IMR-90 (cell line): ENCODE measurements around the gene PIK3R5. TPM values are rescaled to one million over a fixed set of nuclear protein-coding genes. Genes with fewer than 3 reads are reported as not detected.

Source experiments
- ATAC-seq: fragments of 200-7000 bp; cut with Tn5 transposase; 2 replicates; pipeline ENCODE4 v1.9.1; 2020; ENCODE audit warnings: low read depth, mild to moderate bottlenecking, moderate library complexity
- BruUV-seq: library from RNA; stranded (reverse); fragments of 400-500 nt; replicated peaks from 2 replicates; lab custom pipeline; 2021; lab: Mats Ljungman, UMichigan
- CTCF ChIA-PET: fragments of 300-600 bp; formaldehyde crosslinking; extraction: SDS; loops from one replicate; lab custom pipeline; 2021; ENCODE audit warnings: antibody characterized with exemption; lab: Yijun Ruan, JAX
- POLR2A ChIA-PET: fragments of 300-600 bp; sonication (Branson Sonifier 250); formaldehyde crosslinking; loops from one replicate; lab custom pipeline; 2022; ENCODE audit warnings: antibody characterized with exemption; ENCODE audit not compliant: unreplicated experiment; lab: Charles Lee
- DNase-seq: peaks from one replicate; pipeline ENCODE4 v3.0.0; 2013
- H2AFZ ChIP-seq: replicated peaks from 2 replicates; pipeline ENCODE3; 2013; ENCODE audit warnings: low read length, mild to moderate bottlenecking; ENCODE audit not compliant: poor library complexity
- H2AK5ac ChIP-seq: 2 replicates; pipeline ENCODE4 v1.6.1; 2013; ENCODE audit warnings: low read depth, low read length, inconsistent platforms
- H2AK9ac ChIP-seq: replicated peaks from 2 replicates; pipeline ENCODE3; 2013; ENCODE audit warnings: mild to moderate bottlenecking, low read depth, low read length, moderate library complexity; ENCODE audit not compliant: poor library complexity
- H2BK120ac ChIP-seq: 2 replicates; pipeline ENCODE4 v1.6.1; 2013; ENCODE audit warnings: low read depth, low read length, inconsistent platforms
- H2BK15ac ChIP-seq: 3 replicates; pipeline ENCODE4 v1.6.1; 2013; ENCODE audit warnings: low read depth, low read length, inconsistent platforms
- H2BK20ac ChIP-seq: 2 replicates; pipeline ENCODE4 v1.6.1; 2013; ENCODE audit warnings: low read depth, mild to moderate bottlenecking, inconsistent platforms, low read length, moderate library complexity
- H2BK5ac ChIP-seq: 2 replicates; pipeline ENCODE4 v1.6.1; 2013; ENCODE audit warnings: mild to moderate bottlenecking, low read depth, low read length, inconsistent platforms; ENCODE audit not compliant: poor library complexity, severe bottlenecking
- H3K14ac ChIP-seq: replicated peaks from 2 replicates; pipeline ENCODE4 v1.6.1; 2013; ENCODE audit warnings: low read depth, low read length, inconsistent platforms
- H3K18ac ChIP-seq: 2 replicates; pipeline ENCODE4 v1.6.1; 2013; ENCODE audit warnings: low read depth, low read length, control low read depth
- H3K23ac ChIP-seq: 2 replicates; pipeline ENCODE4 v1.6.1; 2013; ENCODE audit warnings: low read depth, low read length, inconsistent platforms
- H3K27ac ChIP-seq: 2 replicates; pipeline ENCODE4 v1.5.1; 2013; ENCODE audit warnings: mild to moderate bottlenecking, control low read depth, low read length; ENCODE audit not compliant: insufficient read depth
- H3K27me3 ChIP-seq: 2 replicates; pipeline ENCODE4 v1.6.1; 2013; ENCODE audit warnings: low read length; ENCODE audit not compliant: control insufficient read depth, insufficient read depth
- H3K36me3 ChIP-seq: 2 replicates; pipeline ENCODE4 v1.6.1; 2013; ENCODE audit warnings: low read length, mixed read lengths; ENCODE audit not compliant: control insufficient read depth, insufficient read depth
- H3K4ac ChIP-seq: 2 replicates; pipeline ENCODE4 v1.6.1; 2013; ENCODE audit warnings: low read depth, low read length, inconsistent platforms
- H3K4me1 ChIP-seq: 2 replicates; pipeline ENCODE4 v1.6.1; 2013; ENCODE audit warnings: low read length, mixed read lengths; ENCODE audit not compliant: control insufficient read depth, insufficient read depth
- H3K4me2 ChIP-seq: 2 replicates; pipeline ENCODE4 v1.6.1; 2013; ENCODE audit warnings: low read depth, mild to moderate bottlenecking, control low read depth, low read length, moderate library complexity
- H3K4me3 ChIP-seq: 2 replicates; pipeline ENCODE4 v1.5.1; 2013; ENCODE audit warnings: low read depth, mild to moderate bottlenecking, control low read depth, low read length, moderate library complexity; ENCODE audit not compliant: insufficient read depth
- H3K56ac ChIP-seq: 2 replicates; pipeline ENCODE4 v1.6.1; 2013; ENCODE audit warnings: low read length, inconsistent platforms; ENCODE audit not compliant: insufficient read depth; ENCODE audit errors: extremely low read depth
- H3K79me1 ChIP-seq, 2 experiments: 2 replicates each; pipeline ENCODE4 v1.6.1; 2013; ENCODE audit warnings: low read length in 2 of 2, inconsistent platforms in 1 of 2, low read depth in 1 of 2
- H3K9ac ChIP-seq: 2 replicates; pipeline ENCODE4 v1.6.1; 2013; ENCODE audit warnings: low read depth, low read length, control low read depth
- H3K9me1 ChIP-seq: 2 replicates; pipeline ENCODE4 v1.6.1; 2013; ENCODE audit warnings: low read length, inconsistent platforms; ENCODE audit not compliant: insufficient read depth
- H3K9me3 ChIP-seq: 2 replicates; pipeline ENCODE4 v1.6.1; 2013; ENCODE audit warnings: low read length; ENCODE audit not compliant: control insufficient read depth, insufficient read depth
- H4K20me1 ChIP-seq: 2 replicates; pipeline ENCODE4 v1.6.1; 2013; ENCODE audit warnings: low read length, inconsistent platforms; ENCODE audit not compliant: insufficient read depth
- H4K5ac ChIP-seq: 2 replicates; pipeline ENCODE4 v1.6.1; 2013; ENCODE audit warnings: mild to moderate bottlenecking, low read depth, low read length, control low read depth
- H4K8ac ChIP-seq, 2 experiments: 2 replicates each; pipeline ENCODE4 v1.6.1; 2013; ENCODE audit warnings: low read depth in 2 of 2, low read length in 2 of 2, control low read depth in 1 of 2, inconsistent platforms in 1 of 2
- H4K91ac ChIP-seq: 2 replicates; pipeline ENCODE4 v1.6.1; 2013; ENCODE audit warnings: low read depth, low read length, inconsistent platforms; ENCODE audit not compliant: insufficient read depth
- FOS ChIP-seq: fragments of 150-350 bp; IDR thresholded peaks from 2 replicates; pipeline ENCODE4 v1.6.1; 2016; ENCODE audit warnings: low read depth, low read length
- MAFK ChIP-seq: IDR thresholded peaks from 2 replicates; pipeline ENCODE4 v1.6.1; 2012; ENCODE audit warnings: low read depth, low read length, improper control_type of control experiment
- RAD21 ChIP-seq: IDR thresholded peaks from 2 replicates; pipeline ENCODE4 v1.6.1; 2012; ENCODE audit warnings: low read length, improper control_type of control experiment
- SMC3 ChIP-seq: fragments of 150-350 bp; IDR thresholded peaks from 2 replicates; pipeline ENCODE4 v1.6.1; 2016; ENCODE audit warnings: low read depth, mild to moderate bottlenecking, antibody characterized with exemption, low read length, moderate library complexity
- WGBS, 2 experiments: methylation state at CpG; one replicate each; pipeline versions ENCODE4 v1.1.5 to v1.1.7; 2013; ENCODE audit warnings: missing lambda C conversion rate in 2 of 2; ENCODE audit not compliant: insufficient read length in 1 of 2; ENCODE audit errors: extremely low coverage in 2 of 2; 5-methylcytosine and 5-hydroxymethylcytosine counted together
- dilution Hi-C: fragments of 300-500 bp; cut with HindIII; formaldehyde crosslinking; loops from one replicate; pipeline ENCODE4 v1.14.3; 2018; ENCODE audit warnings: low sequenced_read_pairs; ENCODE audit not compliant: unreplicated experiment
- in situ Hi-C: fragments of 300-500 bp; cut with MboI; formaldehyde crosslinking; loops from 3 replicates; pipeline ENCODE4 v1.14.3; 2019; ENCODE audit warnings: low sequenced_read_pairs, inconsistent platforms, mixed read lengths
- intact Hi-C: fragments of 100-400 bp; cut with micrococcal nuclease; formaldehyde crosslinking; loops from 2 replicates; pipeline ENCODE4 v1.10.0; 2022
- polyA plus RNA-seq, 3 experiments: library from polyadenylated mRNA; depleted of rRNA; stranded (reverse); fragments of >200 nt; gene quantifications; 2 replicates each; pipeline ENCODE4 v1.2.3, GENCODE V29; 2012; ENCODE audit warnings: low replicate concordance in 1 of 3
- total RNA-seq: library from RNA; depleted of rRNA; stranded (reverse); fragments of >200 nt; gene quantifications from 2 replicates; pipeline ENCODE4 v1.2.3, GENCODE V29; 2012

PIK3R5 gene
- total and polyA plus RNA-seq, 2 of the 4 experiments (the other 2 are of a cell fraction): not detected

DNA sequence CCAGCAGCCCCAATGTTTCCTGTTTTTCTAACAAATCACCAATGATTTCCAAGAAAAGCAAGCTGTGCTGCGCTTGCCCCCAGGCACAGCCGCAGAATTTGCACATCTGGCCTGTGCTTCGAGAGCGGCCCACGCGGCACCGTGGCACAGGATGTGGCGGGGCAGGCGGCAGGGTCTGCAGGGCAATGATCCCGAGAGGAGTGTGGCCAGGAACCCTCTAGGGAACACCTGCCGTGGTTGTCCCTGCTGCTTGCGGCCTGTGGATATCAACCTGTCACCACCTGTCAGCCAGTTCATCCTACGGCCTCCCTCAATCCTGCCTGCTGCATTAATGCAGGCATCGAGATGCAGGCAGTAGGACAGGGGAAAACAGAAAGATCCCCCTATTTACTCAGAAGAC is 24.0 kb downstream of the PIK3R5 start:
- no peak overlapping the region for H3K23ac ChIP-seq
- no TSS peak for BruUV-seq
- no peak for ATAC-seq
- no peak overlapping the region for H2BK20ac ChIP-seq
- H4K8ac ChIP-seq: no peak overlapping the region
- ChIA-PET POLR2A (no interaction called here), CTCF (no interaction called here)
- H3K4me3 ChIP-seq: no peak overlapping the region
- no peak overlapping the region for H3K9ac ChIP-seq
- H3K4me1 ChIP-seq: no peaks in the 10 kb centered on the region
- no peaks in the 10 kb centered on the region for H3K36me3 ChIP-seq
- no peak overlapping the region for H4K91ac ChIP-seq
- in situ Hi-C loops (no loop called here), intact Hi-C loops (no loop called here), dilution Hi-C loops (no loop called here)
- H3K56ac ChIP-seq: no peak overlapping the region
- H2AFZ ChIP-seq: peak overlapping the region; percentile 43
- no peaks in the 10 kb centered on the region for H3K79me1 ChIP-seq
- H2BK15ac ChIP-seq: no peak overlapping the region
- H3K18ac ChIP-seq: no peak overlapping the region
- H3K4ac ChIP-seq: no peak overlapping the region
- no peak for TF ChIP-seq FOS
- no peak for TF ChIP-seq MAFK
- TF ChIP-seq SMC3: no peak
- TF ChIP-seq RAD21: no peak
- H2AK9ac ChIP-seq: no peak overlapping the region
- WGBS, 2 experiments: no CpG with 5 or more reads among the region's 14 CpGs
- H4K5ac ChIP-seq: no peak overlapping the region
- no peak overlapping the region for H2BK120ac ChIP-seq
- no peaks in the 10 kb centered on the region for H4K20me1 ChIP-seq
- H3K14ac ChIP-seq: no peak overlapping the region
- H3K27ac ChIP-seq: no peak overlapping the region
- H3K27me3 ChIP-seq: no peaks in the 10 kb centered on the region
- no peak overlapping the region for H3K4me2 ChIP-seq
- no peak overlapping the region for H2AK5ac ChIP-seq
- no peaks in the 10 kb centered on the region for H3K9me1 ChIP-seq
- H2BK5ac ChIP-seq: no peak overlapping the region
- DNase-seq: no peak
- H3K9me3 ChIP-seq: peaks cover 20% of the 10 kb centered on the region
